ENCODE results near the gene UPK3B.
"Not testable (repeated sequence)": the region's sequence is repeated elsewhere in the genome, so short reads cannot be mapped to it uniquely, and the experiment has no call there.

Gene UPK3B

GRCh38 chr7:76513817-76514799 lies 3.8 kb downstream of the UPK3B start:
- no peak for DNase-seq

- DNase-seq = no peak
These were observed 4.8 kb downstream of the UPK3B start for GRCh38 chr7:76514926-76515771.

GRCh38 chr7:76515999-76516443 lies 5.7 kb downstream of the UPK3B start:
- DNase-seq = peak; percentile 1

- not testable (repeated sequence) for DNase-seq
These were observed 6.6 kb downstream of the UPK3B start for GRCh38 chr7:76516932-76517331.

GRCh38 chr7:76526183-76526582 lies 15.8 kb downstream of the UPK3B start:
- not testable (repeated sequence) for DNase-seq

GRCh38 chr7:76531643-76532042 lies 21.3 kb downstream of the UPK3B start:
- not testable (repeated sequence) for DNase-seq

- DNase-seq = not testable (repeated sequence)
These were observed 32.8 kb downstream of the UPK3B start, which contains the start of gene SPDYE16 for GRCh38 chr7:76543197-76543596. TSS of gene SPDYE16 (minus strand) at chr7:76543297. CDS start at chr7:76541459, 1,838 bp downstream.

GRCh38 chr7:76549025-76549854 lies 38.9 kb downstream of the UPK3B start:
- DNase-seq = peak; percentile 50

GRCh38 chr7:76549855-76550248 lies 39.5 kb downstream of the UPK3B start:
- DNase-seq = not testable (repeated sequence)

GRCh38 chr7:76551992-76552391 lies 41.6 kb downstream of the UPK3B start:
- not testable (repeated sequence) for DNase-seq

- not testable (repeated sequence) for DNase-seq
These were observed 49.3 kb downstream of the UPK3B start for GRCh38 chr7:76559685-76560084.

- DNase-seq = not testable (repeated sequence)
These were observed 49.8 kb downstream of the UPK3B start for GRCh38 chr7:76560157-76560556.

- not testable (repeated sequence) for DNase-seq
These were observed 51.0 kb downstream of the UPK3B start for GRCh38 chr7:76561342-76561741.

GRCh38 chr7:76565001-76565400 lies 54.6 kb downstream of the UPK3B start:
- not testable (repeated sequence) for DNase-seq

All from NCI-H2029 treated with DMSO at 0.1 percent for 48 hours (cell line).